HG02840 (cell line): ENCODE data around the gene TTLL13.

Experiments
- ATAC-seq: cut with Tn5 transposase; IDR thresholded peaks from one replicate; pipeline ENCODE4 v1.9.1; 2021; ENCODE audit warnings: mild to moderate bottlenecking, moderate library complexity, moderate number of reproducible peaks; ENCODE audit not compliant: unreplicated experiment, low FRiP score

TTLL13 gene, protein sequence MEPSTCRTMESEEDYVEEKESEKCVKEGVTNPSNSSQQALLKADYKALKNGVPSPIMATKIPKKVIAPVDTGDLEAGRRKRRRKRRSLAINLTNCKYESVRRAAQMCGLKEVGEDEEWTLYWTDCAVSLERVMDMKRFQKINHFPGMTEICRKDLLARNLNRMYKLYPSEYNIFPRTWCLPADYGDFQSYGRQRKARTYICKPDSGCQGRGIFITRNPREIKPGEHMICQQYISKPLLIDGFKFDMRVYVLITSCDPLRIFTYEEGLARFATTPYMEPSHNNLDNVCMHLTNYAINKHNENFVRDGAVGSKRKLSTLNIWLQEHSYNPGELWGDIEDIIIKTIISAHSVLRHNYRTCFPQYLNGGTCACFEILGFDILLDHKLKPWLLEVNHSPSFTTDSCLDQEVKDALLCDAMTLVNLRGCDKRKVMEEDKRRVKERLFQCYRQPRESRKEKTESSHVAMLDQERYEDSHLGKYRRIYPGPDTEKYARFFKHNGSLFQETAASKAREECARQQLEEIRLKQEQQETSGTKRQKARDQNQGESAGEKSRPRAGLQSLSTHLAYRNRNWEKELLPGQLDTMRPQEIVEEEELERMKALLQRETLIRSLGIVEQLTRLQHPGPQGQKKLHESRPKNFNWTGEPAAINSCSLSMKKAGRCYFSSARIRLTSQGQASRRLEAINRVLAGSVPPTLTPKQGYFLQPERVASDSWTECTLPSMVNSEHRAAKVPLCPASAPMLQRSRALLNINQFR

DNA sequence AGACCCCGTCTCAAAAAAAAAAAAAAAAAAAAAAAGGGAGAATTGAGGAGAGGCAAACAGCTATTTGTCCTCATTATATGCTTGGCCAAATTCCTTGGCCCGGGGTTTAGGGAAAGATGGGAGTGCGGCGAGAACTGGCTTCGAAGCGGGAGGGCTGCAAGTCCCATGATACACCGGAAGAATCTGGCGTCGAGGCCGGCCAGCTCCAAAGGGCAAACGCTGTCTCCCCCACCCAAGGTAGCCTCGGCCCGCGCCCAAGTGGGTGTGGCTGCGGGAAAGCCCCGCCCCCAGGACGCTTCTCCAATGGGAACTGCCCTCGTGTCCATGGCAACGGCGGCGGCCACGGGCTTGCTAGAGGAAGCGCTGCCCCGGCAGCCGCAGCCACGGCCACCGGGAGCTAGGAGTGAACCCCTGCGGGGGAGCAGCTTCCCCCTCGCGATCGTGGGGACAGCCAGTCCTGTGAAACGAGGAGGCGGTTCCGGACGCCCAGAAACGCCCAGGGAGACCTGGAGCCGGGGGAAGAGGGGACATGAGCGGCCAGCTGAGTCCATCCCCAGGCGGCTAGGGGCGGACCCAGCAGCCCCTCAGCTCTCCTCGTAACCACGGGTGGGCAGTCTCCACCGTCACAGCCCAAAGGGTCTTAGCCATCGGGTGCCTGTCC is at the start of gene TTLL13:
TTLL13 (plus strand) TSS at position 354 of the 661 bp plus-strand sequence. CDS start 1,075 bp downstream, outside the sequence.
- ATAC-seq = no peak

GRCh38 chr15:90200534-90201129 is 48.7 kb upstream of the TTLL13 start:
- peak; percentile 12 for ATAC-seq

- peak; percentile 55 for ATAC-seq
Observed at GRCh38 chr15:90201130-90201943, 48.0 kb upstream of the TTLL13 start, which contains the start of gene SEMA4B. TSS of gene SEMA4B (plus strand) at chr15:90201330. CDS start at chr15:90201579, 249 bp downstream.

DNA sequence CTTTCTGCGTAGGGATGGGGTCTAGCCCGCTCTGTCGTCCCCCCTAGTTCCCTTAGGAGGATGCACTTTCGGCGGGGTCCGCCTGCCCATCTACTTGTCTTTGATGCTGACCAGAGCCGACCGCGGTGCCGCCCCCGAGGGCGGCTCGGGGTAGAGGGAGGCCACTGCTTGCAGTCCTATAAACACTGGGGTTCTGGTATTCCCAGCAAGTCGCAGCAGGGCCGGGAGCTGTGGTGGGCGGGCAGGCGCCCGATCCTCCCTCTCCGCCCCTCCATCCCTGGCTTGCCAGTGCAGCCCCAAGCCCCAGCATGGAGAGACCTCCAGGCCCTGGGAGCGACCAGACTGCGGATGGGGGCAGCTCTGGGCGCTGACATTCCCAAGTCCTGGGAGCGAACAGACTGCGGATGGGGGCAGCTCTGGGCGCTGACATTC is 47.4 kb upstream of the TTLL13 start:
- no peak for ATAC-seq

- no peak for ATAC-seq
Observed at GRCh38 chr15:90202929-90203328, 46.4 kb upstream of the TTLL13 start.

- ATAC-seq = no peak
Observed at GRCh38 chr15:90203473-90203872, 45.9 kb upstream of the TTLL13 start.

GRCh38 chr15:90203922-90204321 is 45.4 kb upstream of the TTLL13 start:
- ATAC-seq = no peak

- no peak for ATAC-seq
Observed at GRCh38 chr15:90205050-90205848, 44.1 kb upstream of the TTLL13 start.

DNA sequence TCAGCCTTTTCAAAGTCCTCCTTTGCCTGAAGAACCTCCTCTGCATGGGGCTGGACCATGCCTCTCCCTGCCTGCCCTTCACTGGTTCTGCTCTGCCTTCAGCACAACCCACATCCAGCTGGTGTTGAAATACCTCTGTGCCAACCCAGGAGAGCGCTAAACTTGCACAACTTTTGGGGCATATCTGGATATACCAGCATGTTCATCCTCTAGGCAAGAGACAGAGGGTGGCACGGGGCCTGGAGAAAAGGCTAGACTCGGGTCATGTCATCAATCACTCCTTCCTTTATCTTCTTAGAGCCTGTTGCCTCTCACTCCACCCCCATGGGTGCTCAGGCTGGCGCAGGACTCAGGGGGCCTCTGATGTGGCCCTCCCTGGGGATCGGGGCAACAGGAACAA is 43.5 kb upstream of the TTLL13 start:
- ATAC-seq = no peak

DNA sequence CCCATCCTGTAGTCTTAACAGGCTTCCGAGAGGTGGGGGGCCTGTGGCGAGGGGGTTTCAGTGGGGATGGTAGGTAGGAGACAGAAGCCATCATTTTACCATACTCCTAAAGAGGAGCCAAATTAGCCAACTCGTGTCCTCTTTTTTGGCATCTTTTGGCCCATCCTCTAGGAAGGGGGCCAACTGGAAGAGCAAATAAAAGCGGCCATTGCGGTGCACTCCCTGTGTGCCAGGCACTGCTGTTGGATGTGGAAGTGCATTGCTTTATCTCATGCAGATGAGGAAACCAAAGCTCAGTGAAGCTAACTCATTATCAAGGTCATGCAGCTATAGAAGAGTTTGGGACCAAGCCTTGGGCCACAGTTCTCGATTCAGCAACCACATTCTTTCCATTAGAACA is 42.1 kb upstream of the TTLL13 start:
- ATAC-seq = no peak

DNA sequence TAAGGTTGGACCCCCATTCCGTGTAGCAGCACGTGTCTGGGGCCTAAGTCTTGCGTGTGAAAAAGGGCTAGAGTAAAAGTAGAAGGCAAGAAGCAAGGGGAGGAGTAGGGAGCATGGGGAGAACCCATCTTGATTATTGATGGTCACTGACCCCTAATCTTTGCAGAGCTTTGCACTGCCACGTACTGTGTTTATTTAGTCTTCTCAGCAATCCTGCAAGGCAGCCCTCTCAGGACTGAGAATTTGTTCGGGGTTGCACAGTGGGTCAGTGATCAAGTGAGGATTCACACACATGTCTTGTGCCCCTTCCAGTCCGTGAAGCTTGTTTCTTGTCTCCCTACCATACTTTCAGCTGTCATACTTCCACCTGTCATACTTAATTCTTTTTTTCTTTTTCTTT is 41.0 kb upstream of the TTLL13 start:
- ATAC-seq = no peak

DNA sequence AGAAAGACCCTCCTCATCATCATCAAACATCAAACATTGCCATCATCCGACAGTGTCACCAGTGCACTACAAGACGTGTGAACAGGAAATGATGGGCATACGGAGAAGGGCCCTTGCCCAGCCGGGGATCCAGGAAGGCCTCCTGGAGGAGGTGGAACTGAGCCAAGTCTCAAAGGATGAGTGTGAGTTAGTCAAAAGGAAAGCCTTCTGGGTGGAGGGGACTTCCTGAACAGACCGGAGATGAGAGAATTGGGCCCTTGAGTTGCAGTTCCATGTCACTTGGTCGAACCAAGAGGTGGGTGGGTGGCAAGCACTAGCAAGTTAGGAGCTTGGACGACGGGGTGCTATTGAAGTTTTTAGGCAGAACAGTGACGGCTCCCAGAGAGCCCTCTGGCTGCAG is 39.8 kb upstream of the TTLL13 start:
- no peak for ATAC-seq

GRCh38 chr15:90210593-90210992 is 38.8 kb upstream of the TTLL13 start:
- no peak for ATAC-seq

DNA sequence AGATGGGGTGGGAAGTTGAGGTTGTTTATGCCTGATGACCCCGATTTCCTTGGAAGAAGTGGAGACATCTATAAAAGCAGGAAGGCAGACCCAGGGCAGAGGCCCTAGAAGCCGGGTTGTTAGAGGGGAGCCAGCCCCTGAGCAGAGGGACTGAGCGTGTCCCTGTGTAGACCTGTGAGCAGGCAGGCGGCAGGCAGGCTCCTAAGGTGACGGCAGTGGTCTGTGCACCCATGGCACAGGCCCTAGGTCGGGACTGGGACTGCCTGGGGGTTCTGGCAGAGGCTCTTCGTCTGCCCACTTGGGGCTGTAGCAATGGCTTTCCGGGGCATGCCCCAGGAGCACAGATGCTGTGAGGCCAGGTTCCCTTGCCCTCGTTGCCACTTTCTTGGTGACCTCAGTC is 38.3 kb upstream of the TTLL13 start:
- ATAC-seq = no peak

DNA sequence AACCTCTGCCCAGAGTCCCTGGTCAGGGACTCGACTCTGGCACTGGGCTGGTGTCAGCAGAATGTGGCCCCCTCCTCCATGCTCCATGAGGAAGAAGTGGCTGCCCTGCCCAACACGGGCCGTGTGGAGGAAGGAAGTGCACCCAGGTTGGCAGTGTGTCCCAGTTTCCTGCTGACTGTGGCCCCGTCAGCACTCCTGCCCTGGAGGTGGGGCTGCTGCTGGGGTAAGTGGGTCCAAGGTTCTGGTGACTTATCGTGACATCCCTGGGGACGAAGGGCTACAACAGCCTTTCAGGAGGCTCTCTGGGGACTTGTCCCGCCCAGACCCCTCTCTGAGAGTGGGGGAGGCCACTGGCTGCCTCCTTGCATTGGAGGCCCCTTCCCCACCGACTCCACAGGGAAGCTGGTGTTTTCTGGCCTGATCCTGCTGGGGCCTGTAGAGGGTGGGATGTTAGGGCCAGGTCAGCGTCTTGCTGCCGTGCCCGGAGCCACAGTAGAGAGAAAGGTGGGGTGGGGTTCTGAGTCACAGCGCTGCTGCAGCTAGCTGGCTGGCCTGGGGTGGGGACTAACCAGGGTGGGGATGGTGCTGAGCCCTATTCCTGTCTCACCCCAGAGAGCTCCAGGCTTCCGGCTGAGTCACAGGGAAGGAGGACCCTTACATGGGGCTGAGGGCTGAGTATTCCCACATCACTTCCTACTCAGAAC is 37.8 kb upstream of the TTLL13 start:
- no peak for ATAC-seq

DNA sequence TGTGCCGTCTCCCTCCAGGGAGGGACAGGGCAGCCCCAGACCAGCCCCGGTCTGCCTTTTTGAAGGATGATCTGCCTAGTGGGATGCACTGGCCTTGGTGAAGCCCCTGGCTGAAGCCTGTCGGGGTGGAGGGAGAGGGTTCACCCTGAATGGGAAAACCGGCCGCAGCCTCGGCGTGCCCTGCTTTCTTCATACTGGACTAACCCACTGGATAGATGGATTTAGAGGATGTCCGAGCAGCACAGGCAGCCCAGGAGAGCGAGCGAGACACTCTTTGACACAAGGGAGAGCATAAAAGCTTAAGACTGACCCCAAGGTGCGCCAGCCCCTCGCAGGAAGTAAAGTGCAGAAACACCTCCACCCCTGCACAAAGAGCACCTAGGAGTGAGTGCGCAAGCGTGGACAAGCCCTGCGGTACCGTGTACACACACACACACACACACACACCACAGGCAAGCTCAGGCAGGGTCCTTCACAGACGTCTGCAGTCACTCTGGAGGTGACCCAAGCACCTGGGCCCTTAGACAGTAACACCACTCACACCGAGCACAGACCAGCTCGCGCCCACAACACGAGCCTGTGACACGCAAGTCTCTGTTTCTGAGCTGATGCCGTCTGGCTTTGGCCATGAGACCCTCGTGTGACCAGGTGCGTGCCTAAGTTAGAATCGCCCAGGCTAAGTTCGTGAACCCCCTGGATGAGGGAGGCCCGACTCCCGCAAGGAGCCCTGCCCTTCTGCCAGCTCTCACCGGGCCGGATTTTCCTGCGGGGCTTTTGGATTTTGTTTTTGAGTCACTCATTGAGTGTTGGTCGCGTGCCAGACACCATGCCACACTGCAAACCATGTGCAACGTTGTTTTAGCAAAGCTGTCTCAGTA is 36.9 kb upstream of the TTLL13 start:
- no peak for ATAC-seq

DNA sequence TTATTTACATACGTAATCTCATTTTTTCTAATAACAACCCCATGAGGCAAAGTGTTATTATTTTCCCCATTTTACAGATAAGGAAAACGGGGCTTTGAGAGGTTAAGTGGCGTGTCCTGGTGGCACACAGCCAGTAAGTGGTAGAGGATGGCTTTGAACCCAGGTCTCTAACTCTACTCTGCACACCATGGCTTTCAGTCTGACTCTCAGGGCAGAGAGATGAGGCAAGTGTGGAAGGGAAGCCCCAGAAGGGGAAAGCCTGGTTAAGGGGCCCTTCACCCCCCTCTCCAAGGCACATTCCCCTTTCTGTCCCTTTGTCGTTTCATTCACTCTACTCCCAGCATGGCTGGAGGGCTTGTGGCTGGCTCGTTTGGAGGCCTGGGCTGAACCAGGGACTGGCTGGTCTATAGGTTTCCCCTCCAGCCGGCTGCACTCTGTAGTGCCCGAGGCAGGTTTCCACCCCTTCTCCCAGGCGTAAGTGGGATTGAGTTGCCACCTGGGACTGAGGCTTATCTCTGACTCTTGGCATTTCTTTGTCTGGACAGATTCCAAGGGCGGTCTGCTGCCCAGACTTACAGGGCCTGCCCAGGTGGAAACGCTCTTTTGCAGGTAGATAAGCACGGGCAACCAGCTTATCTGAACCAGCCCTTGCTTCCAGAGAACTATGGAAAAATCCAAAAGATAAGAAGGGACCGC is 36.1 kb upstream of the TTLL13 start:
- no peak for ATAC-seq
